Heart left ventricle (tissue), 13 donors: Measurements from ENCODE around the gene EPC2.

ENCODE experiments used
- POLR2A ChIP-seq, 2 donors: fragments of 450-650 bp; IDR thresholded peaks; one replicate each; pipeline ENCODE4 v1.6.1; 2017; ENCODE audit warnings: antibody characterized with exemption in 2 of 2, mild to moderate bottlenecking in 2 of 2, moderate library complexity in 2 of 2
- TF ChIP-seq, protein P1 (sequence below), 12 donors: fragments of 200-600 bp; sonication (generic) in 4 of 12; IDR thresholded peaks; one replicate each; pipeline versions ENCODE4 v1.5.0 to v1.8.0; 2018 to 2022; ENCODE audit warnings: antibody characterized with exemption in 12 of 12, mild to moderate bottlenecking in 5 of 12
- donor health status: ischemic (EF 13 %, LVEDD 7.1; RV severe dilation, severe dysfunction).
- donor health status: DM: no; HTN: yes; CAD: no.
- donor health status: DM: no; HTN: no; CAD: no.
- donor health status: ischemic (EF 25% LVEDD 6.9; RV normal size, moderate dysfunction).
- donor health status: ischemic (EF 25% LVEDD 5.7; RV mildly dilated, moderate dysfunction).
- donor health status: ischemic (EF 35%, LVEDD 5.7; RV mildly dilated, moderate dysfunction).
- donor health status: nonischemic (EF 11% LVEDD 7.7; RV severe dilation, severe dysfunction).
- donor health status: DM: yes; HTN: yes; CAD: no.
- donor health status: PGD.
- donor health status: ischemic (EF 29% LVEDD 5.4; RV normal size, mild dysfunction).
- donor health status: nonischemic (EF 23%, LVEDD 6.1; RV moderate dilation, normal function).

DNA sequence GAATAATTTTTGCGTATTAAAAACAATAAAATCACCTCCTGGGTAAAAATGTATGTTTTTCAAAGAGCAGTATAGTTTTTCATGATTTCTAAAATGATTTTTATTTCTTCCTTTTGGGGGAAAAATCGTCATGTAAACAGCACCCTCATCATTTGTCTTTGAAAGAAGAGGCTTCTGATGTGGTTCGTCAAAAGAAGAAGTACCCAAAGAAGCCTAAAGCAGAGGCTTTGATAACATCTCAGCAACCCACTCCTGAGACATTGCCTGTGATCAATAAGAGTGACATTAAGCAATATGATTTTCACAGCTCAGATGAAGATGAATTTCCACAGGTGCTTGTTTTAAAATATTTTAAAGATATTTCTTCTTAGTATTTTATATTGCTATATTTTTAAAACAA lies 120.3 kb downstream of the EPC2 start:
- TF ChIP-seq, protein P1, sequence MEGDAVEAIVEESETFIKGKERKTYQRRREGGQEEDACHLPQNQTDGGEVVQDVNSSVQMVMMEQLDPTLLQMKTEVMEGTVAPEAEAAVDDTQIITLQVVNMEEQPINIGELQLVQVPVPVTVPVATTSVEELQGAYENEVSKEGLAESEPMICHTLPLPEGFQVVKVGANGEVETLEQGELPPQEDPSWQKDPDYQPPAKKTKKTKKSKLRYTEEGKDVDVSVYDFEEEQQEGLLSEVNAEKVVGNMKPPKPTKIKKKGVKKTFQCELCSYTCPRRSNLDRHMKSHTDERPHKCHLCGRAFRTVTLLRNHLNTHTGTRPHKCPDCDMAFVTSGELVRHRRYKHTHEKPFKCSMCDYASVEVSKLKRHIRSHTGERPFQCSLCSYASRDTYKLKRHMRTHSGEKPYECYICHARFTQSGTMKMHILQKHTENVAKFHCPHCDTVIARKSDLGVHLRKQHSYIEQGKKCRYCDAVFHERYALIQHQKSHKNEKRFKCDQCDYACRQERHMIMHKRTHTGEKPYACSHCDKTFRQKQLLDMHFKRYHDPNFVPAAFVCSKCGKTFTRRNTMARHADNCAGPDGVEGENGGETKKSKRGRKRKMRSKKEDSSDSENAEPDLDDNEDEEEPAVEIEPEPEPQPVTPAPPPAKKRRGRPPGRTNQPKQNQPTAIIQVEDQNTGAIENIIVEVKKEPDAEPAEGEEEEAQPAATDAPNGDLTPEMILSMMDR (IDR thresholded peaks at IDR 0.05): no peak
- TF ChIP-seq POLR2A (IDR thresholded peaks at IDR 0.05): no peak
